ENCODE data around the gene LYVE1.
A peak's percentile ranks its signal among the peaks of the same experiment; 100 is the strongest.

The LYVE1 gene

GRCh38 chr11:10607462-10608132, 39.1 kb upstream of the LYVE1 start:
- peaks cover 4 to 56% (median 18%) of the 10 kb centered on the region in 4 donors for H3K4me1 ChIP-seq
- H3K4me3 ChIP-seq: no peak overlapping the region
- peaks cover 70 to 92% (median 72%) of the 10 kb centered on the region in 3 donors for H3K36me3 ChIP-seq
- DNase-seq: no peak
- no peak for TF ChIP-seq CTCF (IDR thresholded peaks at IDR 0.05)
- intact Hi-C loops (cut with DNase I; ENCODE audit: low total_unique reads): no loop called here
- no peaks in the 10 kb centered on the region for H3K9me3 ChIP-seq
- no peaks in the 10 kb centered on the region for H3K27me3 ChIP-seq
- peak overlapping the region; percentile 52 to 67 for H3K27ac ChIP-seq

GRCh38 chr11:10606536-10607208, 38.2 kb upstream of the LYVE1 start:
- intact Hi-C loops (cut with DNase I; ENCODE audit: low total_unique reads): no loop called here
- Histone ChIP-seq H3K9me3 (no peaks in the 10 kb centered on the region), H3K36me3 (peaks cover 79 to 91% (median 82%) of the 10 kb centered on the region in 3 donors), H3K4me1 (peaks cover 4 to 63% (median 18%) of the 10 kb centered on the region in 4 donors), H3K4me3 (no peak overlapping the region), H3K27ac (peak overlapping the region; percentile 52 to 67), H3K27me3 (no peaks in the 10 kb centered on the region)
- DNase-seq: no peak
- TF ChIP-seq CTCF (IDR thresholded peaks at IDR 0.05): no peak

GRCh38 chr11:10605941-10606381, 37.5 kb upstream of the LYVE1 start:
- peak; percentile 70 to 81 for DNase-seq
- Histone ChIP-seq H3K9me3 (no peaks in the 10 kb centered on the region), H3K27ac (peak overlapping the region; percentile 52 to 67), H3K27me3 (no peaks in the 10 kb centered on the region), H3K4me3 (no peak overlapping the region), H3K36me3 (peaks cover 86 to 93% (median 88%) of the 10 kb centered on the region in 3 donors), H3K4me1 (peaks cover 4 to 71% (median 18%) of the 10 kb centered on the region in 4 donors)
- no peak for TF ChIP-seq CTCF (IDR thresholded peaks at IDR 0.05)
- intact Hi-C loops (cut with DNase I; ENCODE audit: low total_unique reads): no loop called here

- DNase-seq: no peak
- Histone ChIP-seq H3K4me1 (peaks cover 4 to 82% (median 22%) of the 10 kb centered on the region in 4 donors), H3K27ac (peak overlapping the region; percentile 52 to 67), H3K4me3 (no peak overlapping the region), H3K27me3 (no peaks in the 10 kb centered on the region), H3K36me3 (peaks cover 95 to 97% (median 96%) of the 10 kb centered on the region in 3 donors), H3K9me3 (no peaks in the 10 kb centered on the region)
- no peak for TF ChIP-seq CTCF (IDR thresholded peaks at IDR 0.05)
- intact Hi-C loops (cut with DNase I; ENCODE audit: low total_unique reads): no loop called here
Observed at GRCh38 chr11:10604798-10605197, 36.3 kb upstream of the LYVE1 start.

GRCh38 chr11:10604340-10604748, 35.9 kb upstream of the LYVE1 start:
- intact Hi-C loops (cut with DNase I; ENCODE audit: low total_unique reads): no loop called here
- peak in 1 of 2 donors; percentile 50 for DNase-seq
- peaks cover 93 to 96% (median 93%) of the 10 kb centered on the region in 3 donors for H3K36me3 ChIP-seq

More at GRCh38 chr11:10604340-10604748, 35.9 kb upstream of the LYVE1 start:
- Histone ChIP-seq H3K9me3 (no peaks in the 10 kb centered on the region), H3K4me3 (no peak overlapping the region), H3K4me1 (peaks cover 4 to 84% (median 23%) of the 10 kb centered on the region in 4 donors), H3K27me3 (no peaks in the 10 kb centered on the region), H3K27ac (peak overlapping the region; percentile 57 to 67)
- TF ChIP-seq CTCF (IDR thresholded peaks at IDR 0.05): no peak
